Transverse colon (tissue), 3 donors: ENCODE measurements around the gene ALDH4A1.

Experiments
- POLR2A ChIP-seq: fragments of 450-650 bp; IDR thresholded peaks from one replicate; pipeline ENCODE4 v1.6.1; 2016; ENCODE audit warnings: antibody characterized with exemption, mild to moderate bottlenecking, moderate library complexity
- TF ChIP-seq, protein P1 (sequence below), 5 experiments: fragments of 200-600 bp in 3 of 5; fragments of 450-650 bp in 2 of 5; sonication (generic) in 3 of 5; IDR thresholded peaks; 1 replicate in 2 of 5; 2 replicates in 3 of 5; pipeline ENCODE4 v1.5.1; 2016 to 2017; ENCODE audit warnings: antibody characterized with exemption in 5 of 5, inconsistent platforms in 3 of 5, mild to moderate bottlenecking in 2 of 5, moderate library complexity in 1 of 5

DNA sequence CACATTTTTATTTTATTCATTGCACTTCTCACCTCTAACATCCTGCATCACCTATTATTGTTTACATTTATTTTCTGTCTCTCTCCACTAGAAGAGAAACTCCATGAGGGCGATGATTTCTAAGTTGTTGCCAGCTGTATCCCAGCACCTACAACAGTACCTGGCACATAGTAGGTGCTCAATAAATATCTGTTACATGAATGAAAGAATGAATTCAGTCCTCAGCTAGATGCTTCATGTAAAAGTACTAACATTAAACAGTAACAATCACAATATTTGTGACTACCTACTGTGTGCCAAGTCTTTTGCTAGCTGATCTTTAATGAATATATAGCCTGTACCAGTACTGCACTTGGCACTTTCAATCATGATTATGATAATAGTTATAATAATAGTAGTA lies 45.9 kb downstream of the ALDH4A1 start:
- no peak for TF ChIP-seq POLR2A
- TF ChIP-seq, protein P1, sequence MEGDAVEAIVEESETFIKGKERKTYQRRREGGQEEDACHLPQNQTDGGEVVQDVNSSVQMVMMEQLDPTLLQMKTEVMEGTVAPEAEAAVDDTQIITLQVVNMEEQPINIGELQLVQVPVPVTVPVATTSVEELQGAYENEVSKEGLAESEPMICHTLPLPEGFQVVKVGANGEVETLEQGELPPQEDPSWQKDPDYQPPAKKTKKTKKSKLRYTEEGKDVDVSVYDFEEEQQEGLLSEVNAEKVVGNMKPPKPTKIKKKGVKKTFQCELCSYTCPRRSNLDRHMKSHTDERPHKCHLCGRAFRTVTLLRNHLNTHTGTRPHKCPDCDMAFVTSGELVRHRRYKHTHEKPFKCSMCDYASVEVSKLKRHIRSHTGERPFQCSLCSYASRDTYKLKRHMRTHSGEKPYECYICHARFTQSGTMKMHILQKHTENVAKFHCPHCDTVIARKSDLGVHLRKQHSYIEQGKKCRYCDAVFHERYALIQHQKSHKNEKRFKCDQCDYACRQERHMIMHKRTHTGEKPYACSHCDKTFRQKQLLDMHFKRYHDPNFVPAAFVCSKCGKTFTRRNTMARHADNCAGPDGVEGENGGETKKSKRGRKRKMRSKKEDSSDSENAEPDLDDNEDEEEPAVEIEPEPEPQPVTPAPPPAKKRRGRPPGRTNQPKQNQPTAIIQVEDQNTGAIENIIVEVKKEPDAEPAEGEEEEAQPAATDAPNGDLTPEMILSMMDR (IDR thresholded peaks at IDR 0.05): no peak
